ENCODE results near the gene ABTB2. TPM values are rescaled to one million over a fixed set of nuclear protein-coding genes. Genes with fewer than 3 reads are reported as not detected.

Gene ABTB2
- polyA plus RNA-seq, 1 experiment = 6.3 TPM

DNA sequence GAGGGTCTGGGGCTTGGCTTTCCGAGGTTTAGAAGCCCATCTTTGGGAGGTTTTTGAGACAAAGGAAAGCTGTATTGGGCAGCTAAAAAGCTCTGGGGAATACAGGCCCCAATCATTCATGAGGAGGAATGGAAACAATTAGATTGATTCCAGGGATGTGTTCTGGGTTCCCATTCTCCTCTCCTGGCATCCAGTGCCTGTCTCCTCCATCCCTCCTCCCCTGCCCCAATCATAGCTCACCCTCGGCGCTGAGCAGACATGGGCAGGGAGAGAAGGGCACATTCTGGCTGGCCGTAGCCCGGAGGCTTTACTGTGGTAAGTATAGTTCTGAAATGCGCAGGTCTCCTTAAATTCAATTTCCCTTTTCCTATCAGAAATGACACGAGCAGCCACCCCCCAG lies 42.4 kb downstream of the ABTB2 start:
- no peak for DNase-seq (ENCODE audit: low read depth)
- no peaks in the 10 kb centered on the region for H3K27me3 ChIP-seq (ENCODE audit: control insufficient read depth, insufficient read depth, low read length)
- ChIA-PET POLR2A (no interaction called here), CTCF (no interaction called here)
- no peak overlapping the region for H3K4me3 ChIP-seq (ENCODE audit: low read depth, low read length)
- H3K36me3 ChIP-seq (ENCODE audit: control insufficient read depth, insufficient read depth, low read length) = no peaks in the 10 kb centered on the region
- TF ChIP-seq, protein P1, sequence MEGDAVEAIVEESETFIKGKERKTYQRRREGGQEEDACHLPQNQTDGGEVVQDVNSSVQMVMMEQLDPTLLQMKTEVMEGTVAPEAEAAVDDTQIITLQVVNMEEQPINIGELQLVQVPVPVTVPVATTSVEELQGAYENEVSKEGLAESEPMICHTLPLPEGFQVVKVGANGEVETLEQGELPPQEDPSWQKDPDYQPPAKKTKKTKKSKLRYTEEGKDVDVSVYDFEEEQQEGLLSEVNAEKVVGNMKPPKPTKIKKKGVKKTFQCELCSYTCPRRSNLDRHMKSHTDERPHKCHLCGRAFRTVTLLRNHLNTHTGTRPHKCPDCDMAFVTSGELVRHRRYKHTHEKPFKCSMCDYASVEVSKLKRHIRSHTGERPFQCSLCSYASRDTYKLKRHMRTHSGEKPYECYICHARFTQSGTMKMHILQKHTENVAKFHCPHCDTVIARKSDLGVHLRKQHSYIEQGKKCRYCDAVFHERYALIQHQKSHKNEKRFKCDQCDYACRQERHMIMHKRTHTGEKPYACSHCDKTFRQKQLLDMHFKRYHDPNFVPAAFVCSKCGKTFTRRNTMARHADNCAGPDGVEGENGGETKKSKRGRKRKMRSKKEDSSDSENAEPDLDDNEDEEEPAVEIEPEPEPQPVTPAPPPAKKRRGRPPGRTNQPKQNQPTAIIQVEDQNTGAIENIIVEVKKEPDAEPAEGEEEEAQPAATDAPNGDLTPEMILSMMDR (IDR thresholded peaks at IDR 0.05; ENCODE audit: insufficient read depth, low read depth, low read length) = no peak

DNA sequence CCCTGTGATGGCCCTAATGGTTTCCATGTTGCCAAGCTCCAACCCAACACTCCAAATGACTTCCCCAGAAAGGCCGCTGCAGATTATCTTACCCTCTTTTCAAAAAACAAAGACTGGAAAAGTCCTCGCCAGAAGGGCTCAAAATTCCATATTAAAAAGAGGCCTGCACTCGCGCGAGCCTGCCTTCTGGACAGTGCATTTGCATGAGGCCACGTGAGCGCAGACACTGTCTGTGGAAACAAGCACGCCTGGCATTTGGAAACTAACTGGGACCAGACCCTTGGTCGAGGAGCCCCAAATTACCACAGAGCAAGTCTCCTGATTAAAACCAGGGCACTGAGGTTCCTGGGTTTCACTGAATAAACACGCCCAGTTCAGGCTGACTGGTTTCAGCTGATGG lies 42.9 kb downstream of the ABTB2 start:
- no peak overlapping the region for H3K4me3 ChIP-seq (ENCODE audit: low read depth, low read length)
- ChIA-PET CTCF (no interaction called here), POLR2A (no interaction called here)
- H3K36me3 ChIP-seq (ENCODE audit: control insufficient read depth, insufficient read depth, low read length) = no peaks in the 10 kb centered on the region
- DNase-seq (ENCODE audit: low read depth) = no peak
- TF ChIP-seq, protein P1 (IDR thresholded peaks at IDR 0.05; ENCODE audit: insufficient read depth, low read depth, low read length) = no peak
- H3K27me3 ChIP-seq (ENCODE audit: control insufficient read depth, insufficient read depth, low read length) = no peaks in the 10 kb centered on the region

DNA sequence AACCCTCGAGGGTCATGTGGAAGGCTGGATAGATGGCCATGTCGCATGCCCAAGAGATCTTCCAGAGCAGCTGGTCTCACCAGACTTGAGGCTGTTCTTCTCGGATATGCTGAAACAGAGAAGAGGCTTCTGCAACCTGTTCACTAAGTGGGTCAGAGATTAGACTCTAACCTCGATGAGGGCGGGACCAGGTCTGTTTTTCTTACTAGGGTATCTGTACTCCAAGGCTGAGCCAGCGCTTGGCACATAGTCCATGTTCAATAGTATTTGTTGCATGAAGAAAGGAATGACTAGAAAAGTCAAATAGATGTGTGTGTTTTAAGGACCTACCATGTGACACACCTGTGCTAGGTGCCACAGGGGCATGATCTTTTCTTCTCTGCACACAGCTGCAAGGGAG lies 43.6 kb downstream of the ABTB2 start:
- H3K27me3 ChIP-seq (ENCODE audit: control insufficient read depth, insufficient read depth, low read length) = no peaks in the 10 kb centered on the region
- DNase-seq (ENCODE audit: low read depth) = no peak
- TF ChIP-seq, protein P1 (IDR thresholded peaks at IDR 0.05; ENCODE audit: insufficient read depth, low read depth, low read length) = no peak
- ChIA-PET CTCF (no interaction called here), POLR2A (no interaction called here)
- H3K36me3 ChIP-seq (ENCODE audit: control insufficient read depth, insufficient read depth, low read length) = no peaks in the 10 kb centered on the region
- H3K4me3 ChIP-seq (ENCODE audit: low read depth, low read length) = no peak overlapping the region

DNA sequence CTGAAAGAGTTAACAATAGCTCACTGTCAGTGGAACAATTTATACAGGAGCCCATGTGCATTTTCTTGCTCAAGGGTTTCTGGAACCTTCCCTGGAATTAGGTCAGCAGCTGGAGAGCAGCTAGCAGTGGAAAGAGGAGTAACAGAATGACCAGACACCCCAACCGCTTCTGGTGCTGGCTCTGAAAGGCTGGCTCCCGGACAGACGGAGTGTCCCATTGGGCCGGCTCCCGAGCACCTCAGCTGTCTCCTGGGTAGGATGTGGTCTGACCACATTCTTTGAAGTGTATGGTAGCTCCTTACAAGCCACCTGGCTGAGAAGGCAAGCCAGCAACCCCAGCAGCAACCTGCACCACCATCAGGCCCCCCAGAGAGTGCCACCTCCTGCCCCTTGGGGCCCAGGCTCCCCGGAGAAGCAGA lies 44.7 kb downstream of the ABTB2 start:
- no peak overlapping the region for H3K4me3 ChIP-seq (ENCODE audit: low read depth, low read length)
- DNase-seq (ENCODE audit: low read depth) = no peak
- no peaks in the 10 kb centered on the region for H3K27me3 ChIP-seq (ENCODE audit: control insufficient read depth, insufficient read depth, low read length)
- POLR2A ChIA-PET = no interaction called here
- TF ChIP-seq, protein P1 (IDR thresholded peaks at IDR 0.05; ENCODE audit: insufficient read depth, low read depth, low read length) = no peak
- no peaks in the 10 kb centered on the region for H3K36me3 ChIP-seq (ENCODE audit: control insufficient read depth, insufficient read depth, low read length)
- CTCF ChIA-PET = no interaction called here

DNA sequence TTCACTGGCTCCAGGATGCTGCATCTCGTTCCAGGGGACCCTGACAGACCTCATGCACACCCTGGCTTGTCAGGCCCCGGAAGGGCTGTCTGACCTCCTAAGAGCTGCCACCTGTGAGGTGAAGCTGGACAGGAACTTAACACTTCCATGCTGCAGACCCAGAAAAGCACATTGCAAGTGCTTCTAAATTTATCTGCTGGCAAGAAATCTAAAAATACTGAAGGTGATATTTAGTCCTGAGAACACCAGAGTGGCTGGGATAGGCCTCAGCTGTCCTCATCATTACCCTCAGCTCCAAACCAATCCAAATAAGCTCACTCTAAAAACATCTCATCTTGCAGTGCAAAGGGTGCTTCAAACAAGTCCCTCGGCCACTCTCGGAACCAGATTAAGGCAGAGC lies 46.7 kb downstream of the ABTB2 start:
- H3K4me3 ChIP-seq (ENCODE audit: low read depth, low read length) = no peak overlapping the region
- CTCF ChIA-PET = no interaction called here
- TF ChIP-seq, protein P1 (IDR thresholded peaks at IDR 0.05; ENCODE audit: insufficient read depth, low read depth, low read length) = no peak
- POLR2A ChIA-PET = no interaction called here
- H3K27me3 ChIP-seq (ENCODE audit: control insufficient read depth, insufficient read depth, low read length) = no peaks in the 10 kb centered on the region
- DNase-seq (ENCODE audit: low read depth) = no peak
- no peaks in the 10 kb centered on the region for H3K36me3 ChIP-seq (ENCODE audit: control insufficient read depth, insufficient read depth, low read length)

All from BJ (cell line).